ENCODE measurements around the gene JARID2. TPM values are rescaled to one million over a fixed set of nuclear protein-coding genes. Genes with fewer than 3 reads are reported as not detected.

JARID2 gene
- total RNA-seq, 2 donors from 2014 or later, result 3.6 to 4.6 TPM

- Histone ChIP-seq H3K4me3 (no peak overlapping the region), H3K36me3 (replicated peaks in 1 of 2; ENCODE audit: insufficient read depth in 1 of 2, low read depth in 2 of 2) (no peaks in the 10 kb centered on the region), H3K4me1 (peaks cover 48% of the 10 kb centered on the region), H3K27me3 (no peaks in the 10 kb centered on the region), H3K9me3 (no peaks in the 10 kb centered on the region), H3K27ac (peak overlapping the region in 1 of 4 donors; percentile 48)
- ATAC-seq (peak; percentile 31), DNase-seq (no peak)
- intact Hi-C loops (cut with DNase I), result no loop called here
- WGBS, 2 donors, result 53 to 66% methylated on average over 11 of the region's 11 CpGs
- TF ChIP-seq CTCF (IDR thresholded peaks at IDR 0.05) (no peak), POLR2A (IDR thresholded peaks at IDR 0.05) (no peak)
These were observed 20.6 kb downstream of the JARID2 start for GRCh38 chr6:15266423-15266996.

- Histone ChIP-seq H3K4me3 (no peak overlapping the region), H3K4me1 (peaks cover 48% of the 10 kb centered on the region), H3K36me3 (replicated peaks in 1 of 2; ENCODE audit: insufficient read depth in 1 of 2, low read depth in 2 of 2) (no peaks in the 10 kb centered on the region), H3K27me3 (no peaks in the 10 kb centered on the region), H3K27ac (no peak overlapping the region), H3K9me3 (no peaks in the 10 kb centered on the region)
- TF ChIP-seq POLR2A (IDR thresholded peaks at IDR 0.05) (no peak), CTCF (IDR thresholded peaks at IDR 0.05) (no peak)
- no peak for ATAC-seq
- no peak for DNase-seq
- intact Hi-C loops (cut with DNase I), result no loop called here
- WGBS, 2 donors, result 91 to 100% methylated on average over 2 of the region's 2 CpGs
These were observed 21.4 kb downstream of the JARID2 start for GRCh38 chr6:15267221-15267620.

GRCh38 chr6:15268137-15268908 lies 22.5 kb downstream of the JARID2 start:
- Histone ChIP-seq H3K4me3 (no peak overlapping the region), H3K36me3 (replicated peaks in 1 of 2; ENCODE audit: insufficient read depth in 1 of 2, low read depth in 2 of 2) (no peaks in the 10 kb centered on the region), H3K9me3 (no peaks in the 10 kb centered on the region), H3K27me3 (no peaks in the 10 kb centered on the region), H3K27ac (peak overlapping the region in 1 of 4 donors; percentile 30), H3K4me1 (peaks cover 48% of the 10 kb centered on the region)
- WGBS, 2 donors, result 50 to 58% methylated on average over 10 of the region's 10 CpGs
- no peak for ATAC-seq
- TF ChIP-seq POLR2A (IDR thresholded peaks at IDR 0.05) (no peak), CTCF (IDR thresholded peaks at IDR 0.05) (no peak)
- intact Hi-C loops (cut with DNase I), result no loop called here
- DNase-seq, result no peak

GRCh38 chr6:15269011-15269410 lies 23.1 kb downstream of the JARID2 start:
- TF ChIP-seq CTCF (IDR thresholded peaks at IDR 0.05) (no peak), POLR2A (IDR thresholded peaks at IDR 0.05) (no peak)
- Histone ChIP-seq H3K36me3 (replicated peaks in 1 of 2; ENCODE audit: insufficient read depth in 1 of 2, low read depth in 2 of 2) (no peaks in the 10 kb centered on the region), H3K27ac (peak overlapping the region in 1 of 4 donors; percentile 30), H3K4me3 (no peak overlapping the region), H3K27me3 (no peaks in the 10 kb centered on the region), H3K4me1 (peaks cover 44% of the 10 kb centered on the region), H3K9me3 (no peaks in the 10 kb centered on the region)
- intact Hi-C loops (cut with DNase I), result no loop called here
- WGBS, 2 donors, result 83 to 90% methylated on average over 4 of the region's 4 CpGs
- DNase-seq, result no peak
- ATAC-seq, result no peak
